Endodermal cell (in vitro differentiated cells): ENCODE data around the gene SEPHS2. TPM values are rescaled to one million over a fixed set of nuclear protein-coding genes. Genes with fewer than 3 reads are reported as not detected.

ENCODE experiments used
- DNase-seq: peaks from one replicate; pipeline ENCODE4 v3.0.0-alpha.2; 2017
- H3K27ac ChIP-seq: 2 replicates; pipeline ENCODE4 v1.5.1; 2013; ENCODE audit warnings: mild to moderate bottlenecking, low read depth, low read length, moderate library complexity
- H3K27me3 ChIP-seq: 2 replicates; pipeline ENCODE4 v1.6.1; 2013; ENCODE audit warnings: mild to moderate bottlenecking, low read length, moderate library complexity; ENCODE audit not compliant: insufficient read depth, control insufficient read depth, poor library complexity, severe bottlenecking
- H3K36me3 ChIP-seq: 2 replicates; pipeline ENCODE4 v1.7.0; 2013; ENCODE audit warnings: mild to moderate bottlenecking, low read length, moderate library complexity; ENCODE audit not compliant: control insufficient read depth, insufficient read depth
- H3K4me1 ChIP-seq: one replicate; pipeline ENCODE4 v1.7.0; 2013; ENCODE audit warnings: low read length; ENCODE audit not compliant: control insufficient read depth, insufficient read depth
- H3K4me3 ChIP-seq: 2 replicates; pipeline ENCODE4 v1.5.1; 2013; ENCODE audit warnings: mild to moderate bottlenecking, low read length, moderate library complexity
- H3K9ac ChIP-seq: 2 replicates; pipeline ENCODE4 v1.6.1; 2013; ENCODE audit warnings: mild to moderate bottlenecking, low read length, moderate library complexity; ENCODE audit not compliant: poor library complexity, severe bottlenecking; ENCODE audit errors: extremely low read depth
- H3K9me3 ChIP-seq: 2 replicates; pipeline ENCODE4 v1.6.1; 2013; ENCODE audit warnings: mild to moderate bottlenecking, low read length, moderate library complexity; ENCODE audit not compliant: control insufficient read depth
- H3K27ac Mint-ChIP-seq: 2 replicates; pipeline ENCODE4 v1.8.0; 2020; ENCODE audit warnings: mixed read lengths
- H3K27me3 Mint-ChIP-seq: 2 replicates; pipeline ENCODE4 v1.8.0; 2021; ENCODE audit warnings: mild to moderate bottlenecking, mixed read lengths; ENCODE audit not compliant: insufficient read depth
- H3K36me3 Mint-ChIP-seq: 2 replicates; pipeline ENCODE4 v1.8.0; 2020; ENCODE audit warnings: low read depth, mixed read lengths
- H3K4me1 Mint-ChIP-seq: 2 replicates; pipeline ENCODE4 v1.8.0; 2020; ENCODE audit warnings: mixed read lengths
- H3K4me3 Mint-ChIP-seq: 2 replicates; pipeline ENCODE4 v1.8.0; 2020; ENCODE audit warnings: mild to moderate bottlenecking, moderate library complexity, mixed read lengths
- H3K9me3 Mint-ChIP-seq: 2 replicates; pipeline ENCODE4 v1.8.0; 2020; ENCODE audit warnings: mild to moderate bottlenecking, mixed read lengths
- WGBS, 2 experiments: methylation state at CpG; one replicate each; pipeline versions ENCODE4 v1.1.5 to v1.1.7; 2013; ENCODE audit warnings: missing lambda C conversion rate in 2 of 2, mixed read lengths in 1 of 2; ENCODE audit not compliant: insufficient coverage in 1 of 2, insufficient read length in 1 of 2; 5-methylcytosine and 5-hydroxymethylcytosine counted together
- total RNA-seq, 2 donors: library from RNA; stranded (reverse); fragmentation: NEBNext Ultra II Directional in 1 of 2; extraction: Animal tissue kit (Norgen Biotek cat#: 25700) in 1 of 2; gene quantifications; 2 replicates in 1 of 2; 3 replicates in 1 of 2; pipeline ENCODE4 v1.2.1, GENCODE V29; 2021
- TF ChIP-seq, protein P1 (sequence below): fragments of 200-600 bp; sonication (generic); conservative IDR thresholded peaks from 2 replicates; pipeline ENCODE4 v1.5.0; 2021; ENCODE audit warnings: antibody characterized with exemption, mild to moderate bottlenecking

SEPHS2 gene
- total RNA-seq, 2 donors from 2014 or later = 35.7 to 37.5 TPM

GRCh38 chr16:30417529-30418349 is 27.9 kb downstream of the SEPHS2 start:
- Histone ChIP-seq H3K27me3 (no peaks in the 10 kb centered on the region), H3K9ac (peak overlapping the region; percentile 20), H3K4me1 (no peaks in the 10 kb centered on the region), H3K27ac (peak overlapping the region; percentile 17), H3K36me3 (peaks cover 47% of the 10 kb centered on the region), H3K4me3 (peak overlapping the region; percentile 71), H3K9me3 (no peaks in the 10 kb centered on the region)
- no peak overlapping the region for H3K27ac Mint-ChIP-seq
- DNase-seq = peak; percentile 95
- TF ChIP-seq, protein P1, sequence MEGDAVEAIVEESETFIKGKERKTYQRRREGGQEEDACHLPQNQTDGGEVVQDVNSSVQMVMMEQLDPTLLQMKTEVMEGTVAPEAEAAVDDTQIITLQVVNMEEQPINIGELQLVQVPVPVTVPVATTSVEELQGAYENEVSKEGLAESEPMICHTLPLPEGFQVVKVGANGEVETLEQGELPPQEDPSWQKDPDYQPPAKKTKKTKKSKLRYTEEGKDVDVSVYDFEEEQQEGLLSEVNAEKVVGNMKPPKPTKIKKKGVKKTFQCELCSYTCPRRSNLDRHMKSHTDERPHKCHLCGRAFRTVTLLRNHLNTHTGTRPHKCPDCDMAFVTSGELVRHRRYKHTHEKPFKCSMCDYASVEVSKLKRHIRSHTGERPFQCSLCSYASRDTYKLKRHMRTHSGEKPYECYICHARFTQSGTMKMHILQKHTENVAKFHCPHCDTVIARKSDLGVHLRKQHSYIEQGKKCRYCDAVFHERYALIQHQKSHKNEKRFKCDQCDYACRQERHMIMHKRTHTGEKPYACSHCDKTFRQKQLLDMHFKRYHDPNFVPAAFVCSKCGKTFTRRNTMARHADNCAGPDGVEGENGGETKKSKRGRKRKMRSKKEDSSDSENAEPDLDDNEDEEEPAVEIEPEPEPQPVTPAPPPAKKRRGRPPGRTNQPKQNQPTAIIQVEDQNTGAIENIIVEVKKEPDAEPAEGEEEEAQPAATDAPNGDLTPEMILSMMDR = peak; percentile 62
- H3K4me3 Mint-ChIP-seq = peak overlapping the region; percentile 26
- H3K27me3 Mint-ChIP-seq = no peaks in the 10 kb centered on the region
- H3K9me3 Mint-ChIP-seq = no peaks in the 10 kb centered on the region
- H3K36me3 Mint-ChIP-seq = peaks cover 50% of the 10 kb centered on the region
- 6 to 13% methylated on average over 46 to 140 of the region's 140 CpGs for WGBS, 2 experiments
- peaks cover 15% of the 10 kb centered on the region for H3K4me1 Mint-ChIP-seq

DNA sequence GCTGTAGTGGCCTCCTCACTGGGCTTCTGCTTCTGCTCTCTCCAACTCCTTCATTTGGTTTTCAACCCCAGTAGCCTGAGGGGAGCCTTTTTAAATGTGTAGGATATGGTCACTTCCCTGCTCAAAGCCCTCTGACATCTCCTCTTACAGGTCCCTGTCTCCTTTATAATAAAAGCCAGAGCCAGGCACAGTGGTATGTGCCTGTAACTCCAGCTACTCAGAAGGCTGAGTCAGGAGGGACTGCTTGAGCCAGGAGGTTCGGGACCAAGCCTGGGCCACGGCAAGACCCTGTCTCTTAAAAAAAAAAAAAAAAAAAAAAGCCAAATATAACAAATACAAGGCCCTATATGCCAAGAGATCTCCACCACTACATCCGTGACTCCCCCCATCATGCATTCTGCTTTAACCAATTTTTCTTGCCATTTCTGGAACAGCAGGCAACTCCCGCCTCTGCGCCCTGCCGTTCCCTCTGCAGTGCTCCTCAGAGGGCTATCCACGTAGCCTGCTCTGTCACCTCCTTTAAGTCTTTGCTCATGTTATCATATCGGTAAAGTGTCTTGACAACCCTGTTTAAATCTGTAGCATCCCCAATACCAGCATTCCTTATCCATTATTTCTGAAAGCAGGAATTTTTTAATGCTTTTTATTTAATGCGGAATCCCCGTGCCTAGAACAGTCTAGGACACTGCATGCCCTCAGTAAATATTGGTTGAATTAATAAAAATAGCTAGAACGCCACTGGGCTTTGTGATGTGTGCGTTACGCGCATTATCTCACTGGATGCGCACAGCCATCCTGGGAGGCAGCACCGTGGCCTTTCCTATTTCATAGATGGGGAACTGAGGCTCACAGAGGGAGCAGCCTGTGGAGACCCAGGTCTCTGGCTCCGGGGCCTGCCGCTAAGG is 28.8 kb downstream of the SEPHS2 start:
- no peaks in the 10 kb centered on the region for H3K4me1 ChIP-seq
- no peaks in the 10 kb centered on the region for H3K9me3 Mint-ChIP-seq
- no peak overlapping the region for H3K9ac ChIP-seq
- peaks cover 47% of the 10 kb centered on the region for H3K36me3 Mint-ChIP-seq
- peaks cover 47% of the 10 kb centered on the region for H3K36me3 ChIP-seq
- no peaks in the 10 kb centered on the region for H3K27me3 Mint-ChIP-seq
- peaks cover 15% of the 10 kb centered on the region for H3K4me1 Mint-ChIP-seq
- no peak overlapping the region for H3K27ac Mint-ChIP-seq
- H3K9me3 ChIP-seq = no peaks in the 10 kb centered on the region
- DNase-seq = no peak
- H3K4me3 ChIP-seq = peak overlapping the region; percentile 71
- 76 to 93% methylated on average over 12 to 18 of the region's 18 CpGs for WGBS, 2 experiments
- H3K4me3 Mint-ChIP-seq = peak overlapping the region; percentile 26
- no peak overlapping the region for H3K27ac ChIP-seq
- no peaks in the 10 kb centered on the region for H3K27me3 ChIP-seq
- TF ChIP-seq, protein P1 = no peak

DNA sequence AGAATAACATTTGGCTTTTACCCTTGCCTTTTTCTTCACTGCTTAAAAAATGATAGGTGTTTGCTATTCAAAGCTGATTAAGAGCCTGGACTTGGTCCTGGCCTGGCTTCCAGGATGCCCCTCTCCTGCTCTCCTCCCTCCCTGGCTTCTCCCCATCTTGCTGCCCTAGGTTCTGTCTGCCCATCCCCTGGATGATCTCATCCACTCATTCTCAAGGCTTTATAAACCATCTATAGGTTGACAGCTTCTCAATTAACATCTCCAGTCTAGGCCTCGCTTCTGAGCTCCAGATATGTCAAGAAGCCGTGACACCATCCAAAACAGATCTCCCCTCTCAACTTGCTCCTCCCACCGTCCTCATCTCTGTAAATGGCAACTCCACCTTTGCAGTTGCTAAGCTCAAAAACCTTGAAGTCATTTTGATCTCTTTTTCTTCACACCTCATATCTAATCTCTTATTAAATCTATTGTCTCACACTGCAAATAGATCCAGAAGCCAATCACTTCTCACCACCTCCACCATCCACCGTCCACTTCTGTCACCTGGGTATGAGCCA is 29.5 kb downstream of the SEPHS2 start:
- H3K36me3 Mint-ChIP-seq = peaks cover 49% of the 10 kb centered on the region
- peaks cover 15% of the 10 kb centered on the region for H3K4me1 Mint-ChIP-seq
- H3K36me3 ChIP-seq = peaks cover 53% of the 10 kb centered on the region
- TF ChIP-seq, protein P1 = no peak
- no peaks in the 10 kb centered on the region for H3K27me3 Mint-ChIP-seq
- no peaks in the 10 kb centered on the region for H3K9me3 Mint-ChIP-seq
- no peak for DNase-seq
- no peaks in the 10 kb centered on the region for H3K27me3 ChIP-seq
- H3K9me3 ChIP-seq = no peaks in the 10 kb centered on the region
- WGBS, 2 experiments = 88 to 94% methylated on average over 4 of the region's 4 CpGs
- no peak overlapping the region for H3K4me3 ChIP-seq
- H3K4me3 Mint-ChIP-seq = no peak overlapping the region
- H3K4me1 ChIP-seq = no peaks in the 10 kb centered on the region
- no peak overlapping the region for H3K27ac ChIP-seq
- H3K27ac Mint-ChIP-seq = no peak overlapping the region
- H3K9ac ChIP-seq = no peak overlapping the region
